Thymus (tissue), 11 donors: ENCODE results near the gene SYT11. TPM values are rescaled to one million over a fixed set of nuclear protein-coding genes. Genes with fewer than 3 reads are reported as not detected.

ENCODE experiments used
- DNase-seq, 9 donors: peaks; one replicate each; pipeline ENCODE4 v3.0.0-alpha.2; 2013; ENCODE audit warnings: low spot score in 9 of 9, low read depth in 6 of 9, missing footprints in 1 of 9
- H3K27ac ChIP-seq, 2 donors: one replicate each; pipeline ENCODE4 v1.5.1; 2013; ENCODE audit warnings: control low read depth in 1 of 2, low read depth in 1 of 2, low read length in 1 of 2, mild to moderate bottlenecking in 1 of 2, moderate library complexity in 1 of 2
- H3K27me3 ChIP-seq, 2 donors: one replicate each; pipeline ENCODE4 v1.5.1; 2013; ENCODE audit warnings: low read length in 1 of 2; ENCODE audit not compliant: control insufficient read depth in 2 of 2, insufficient read depth in 1 of 2
- H3K36me3 ChIP-seq, 2 donors: one replicate each; pipeline ENCODE4 v1.5.1; 2013; ENCODE audit warnings: low read length in 1 of 2, mild to moderate bottlenecking in 1 of 2, moderate library complexity in 1 of 2; ENCODE audit not compliant: control insufficient read depth in 2 of 2, insufficient read depth in 2 of 2
- H3K4me1 ChIP-seq, 2 donors: one replicate each; pipeline ENCODE4 v1.5.1; 2013; ENCODE audit warnings: low read length in 2 of 2; ENCODE audit not compliant: control insufficient read depth in 2 of 2, insufficient read depth in 2 of 2
- H3K4me3 ChIP-seq, 2 donors: one replicate each; pipeline ENCODE4 v1.5.1; 2013; ENCODE audit warnings: low read length in 2 of 2, control low read depth in 1 of 2, mild to moderate bottlenecking in 1 of 2
- H3K9me3 ChIP-seq, 2 donors: one replicate each; pipeline ENCODE4 v1.5.1; 2013; ENCODE audit warnings: low read length in 1 of 2, mild to moderate bottlenecking in 1 of 2; ENCODE audit not compliant: control insufficient read depth in 2 of 2, insufficient read depth in 1 of 2
- WGBS: extraction: QIAGEN DNeasy Blood & Tissue Kit; methylation state at CpG from one replicate; pipeline ENCODE4 v1.1.7; 2013; 5-methylcytosine and 5-hydroxymethylcytosine counted together
- polyA plus RNA-seq: library from polyadenylated mRNA; stranded (reverse); fragments of 200-250 nt; gene quantifications from one replicate; pipeline ENCODE4 v1.2.3, GENCODE V29; 2013
- total RNA-seq: library from RNA; stranded (reverse); fragments of 120-200 nt; gene quantifications from one replicate; pipeline ENCODE4 v1.2.4, GENCODE V29; 2013
- donor health status: healthy.

The SYT11 gene
- total and polyA plus RNA-seq, 2 donors, result 3.3 to 3.6 TPM

DNA sequence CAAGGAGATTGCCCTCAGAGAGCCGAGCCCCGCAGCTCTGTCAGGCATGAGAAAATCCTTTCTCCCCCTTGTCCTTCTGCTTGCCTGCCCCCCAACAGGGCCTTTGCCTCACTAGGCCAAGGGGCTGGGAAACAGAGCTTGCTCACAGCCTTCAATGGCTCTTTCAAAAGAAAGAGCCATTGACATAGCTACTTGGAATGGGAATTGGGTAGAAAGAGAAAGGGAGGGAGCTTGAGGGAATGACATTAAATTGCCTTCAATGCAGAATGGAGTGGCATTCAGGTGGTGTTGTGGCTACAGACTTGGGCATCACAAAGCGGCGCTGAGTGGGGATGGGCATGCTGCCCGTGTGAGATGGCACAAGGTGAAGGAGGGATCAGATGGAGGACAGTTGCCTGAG lies 13.2 kb downstream of the SYT11 start:
- H3K4me3 ChIP-seq, result no peak overlapping the region
- no peaks in the 10 kb centered on the region for H3K36me3 ChIP-seq
- no peak overlapping the region for H3K27ac ChIP-seq
- no peaks in the 10 kb centered on the region for H3K27me3 ChIP-seq
- no peak for DNase-seq
- WGBS, result 98% methylated on average over 5 of the region's 5 CpGs
- H3K4me1 ChIP-seq, result no peaks in the 10 kb centered on the region
- no peaks in the 10 kb centered on the region for H3K9me3 ChIP-seq

DNA sequence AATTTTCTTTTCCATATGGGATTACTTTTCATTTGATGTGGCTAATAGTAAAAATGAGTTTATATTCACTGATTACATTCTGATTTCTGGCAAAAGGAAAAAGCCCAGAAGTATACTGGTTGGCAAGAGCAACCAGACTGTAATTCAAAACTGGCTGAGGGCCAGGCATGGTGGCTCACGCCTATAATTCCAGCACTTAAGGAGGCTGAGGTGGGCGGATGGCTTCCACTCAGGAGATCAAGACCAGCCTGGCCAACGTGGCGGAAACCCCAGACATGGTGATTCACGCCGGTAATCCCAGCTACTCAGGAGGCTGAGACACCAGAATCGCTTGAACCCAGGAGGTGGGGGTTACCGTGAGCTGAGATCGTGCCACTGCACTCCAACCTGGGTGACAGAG lies 14.5 kb downstream of the SYT11 start:
- whole genome bisulfite sequencing, result 95% methylated on average over 9 of the region's 9 CpGs
- Histone ChIP-seq H3K27me3 (no peaks in the 10 kb centered on the region), H3K36me3 (no peaks in the 10 kb centered on the region), H3K4me3 (no peak overlapping the region), H3K27ac (no peak overlapping the region), H3K9me3 (no peaks in the 10 kb centered on the region), H3K4me1 (no peaks in the 10 kb centered on the region)
- DNase-seq, result no peak

DNA sequence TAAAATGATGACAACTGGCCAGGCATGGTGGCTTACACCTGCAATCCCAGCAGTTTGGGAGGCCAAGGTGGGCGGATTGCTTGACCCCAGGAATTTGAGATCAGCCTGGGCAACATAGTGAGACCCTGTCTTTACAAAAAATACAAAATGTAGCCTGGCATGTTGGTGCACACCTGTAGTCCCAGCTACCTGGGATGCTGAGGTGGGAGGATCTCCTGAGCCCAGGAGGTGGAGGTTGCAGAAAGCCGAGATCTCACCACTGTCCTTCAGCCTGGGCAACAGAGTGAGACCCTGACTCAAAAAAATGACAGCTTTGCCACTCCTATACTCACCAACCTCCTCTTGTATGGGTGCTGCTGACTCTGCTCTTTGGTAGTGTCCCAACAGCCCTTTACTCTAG lies 18.6 kb downstream of the SYT11 start:
- Histone ChIP-seq H3K4me1 (no peaks in the 10 kb centered on the region), H3K36me3 (no peaks in the 10 kb centered on the region), H3K9me3 (no peaks in the 10 kb centered on the region), H3K27ac (no peak overlapping the region), H3K27me3 (no peaks in the 10 kb centered on the region), H3K4me3 (no peak overlapping the region)
- DNase-seq, result no peak
- 99% methylated on average over 2 of the region's 2 CpGs for WGBS

DNA sequence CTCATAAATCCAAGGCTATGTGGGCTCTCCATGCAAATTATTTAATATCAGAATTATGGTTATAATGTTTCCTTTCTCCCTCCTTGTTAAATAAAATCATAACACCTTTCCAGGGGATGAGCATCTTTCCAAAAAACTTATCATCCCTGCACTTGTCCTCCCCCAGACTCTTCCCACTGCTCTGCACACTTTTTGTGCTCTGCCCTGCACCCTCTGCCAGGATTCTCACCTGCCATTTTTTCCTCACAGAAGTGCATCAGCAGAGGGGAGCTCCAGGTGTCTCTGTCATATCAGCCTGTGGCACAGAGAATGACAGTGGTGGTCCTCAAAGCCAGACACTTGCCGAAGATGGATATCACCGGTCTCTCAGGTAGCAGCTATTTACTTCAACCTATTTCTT lies 20.9 kb downstream of the SYT11 start:
- Histone ChIP-seq H3K27ac (no peak overlapping the region), H3K36me3 (no peaks in the 10 kb centered on the region), H3K9me3 (no peaks in the 10 kb centered on the region), H3K27me3 (no peaks in the 10 kb centered on the region), H3K4me3 (no peak overlapping the region), H3K4me1 (no peaks in the 10 kb centered on the region)
- DNase-seq, result no peak
- WGBS, result 96% methylated on average over 2 of the region's 2 CpGs

DNA sequence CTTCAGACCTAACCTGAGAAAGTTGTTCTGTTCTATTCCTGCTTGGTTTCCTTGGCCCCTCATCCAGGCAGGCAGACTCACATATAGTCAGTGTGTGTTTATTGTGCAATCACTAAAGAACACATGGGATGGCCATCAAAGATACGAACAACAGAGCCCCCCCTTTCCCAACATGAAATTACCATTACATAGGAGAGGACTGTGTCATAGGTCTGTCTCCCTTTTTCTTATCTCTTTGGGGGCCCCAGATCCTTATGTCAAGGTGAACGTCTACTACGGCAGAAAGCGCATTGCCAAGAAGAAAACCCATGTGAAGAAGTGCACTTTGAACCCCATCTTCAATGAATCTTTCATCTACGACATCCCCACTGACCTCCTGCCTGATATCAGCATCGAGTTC lies 21.6 kb downstream of the SYT11 start:
- no peak for DNase-seq
- H3K36me3 ChIP-seq, result no peaks in the 10 kb centered on the region
- H3K9me3 ChIP-seq, result no peaks in the 10 kb centered on the region
- H3K27me3 ChIP-seq, result no peaks in the 10 kb centered on the region
- WGBS, result 99% methylated on average over 6 of the region's 6 CpGs
- H3K4me1 ChIP-seq, result no peaks in the 10 kb centered on the region
- no peak overlapping the region for H3K27ac ChIP-seq
- H3K4me3 ChIP-seq, result no peak overlapping the region

DNA sequence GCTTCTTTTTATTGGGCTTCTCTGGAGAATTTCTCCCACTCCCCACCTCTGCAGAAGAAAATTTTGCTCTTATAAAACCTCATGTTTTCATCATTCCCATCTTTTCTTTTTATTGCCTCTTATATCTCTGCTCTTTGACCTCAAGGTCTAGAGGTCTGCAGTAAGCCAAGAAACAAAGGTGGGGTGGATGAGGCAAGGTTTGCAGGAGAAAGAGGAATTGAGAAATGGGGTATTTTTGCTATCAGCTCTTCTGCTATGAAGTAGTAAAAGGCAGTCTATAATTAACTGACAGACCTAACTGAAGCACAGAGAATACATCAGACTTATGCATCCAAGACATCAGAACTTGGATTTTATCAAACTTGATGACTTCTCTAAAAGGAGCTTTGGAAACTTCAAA lies 22.9 kb downstream of the SYT11 start:
- no peak for DNase-seq
- H3K27ac ChIP-seq, result no peak overlapping the region
- H3K9me3 ChIP-seq, result no peaks in the 10 kb centered on the region
- no peaks in the 10 kb centered on the region for H3K36me3 ChIP-seq
- no peaks in the 10 kb centered on the region for H3K27me3 ChIP-seq
- no peaks in the 10 kb centered on the region for H3K4me1 ChIP-seq
- no peak overlapping the region for H3K4me3 ChIP-seq

DNA sequence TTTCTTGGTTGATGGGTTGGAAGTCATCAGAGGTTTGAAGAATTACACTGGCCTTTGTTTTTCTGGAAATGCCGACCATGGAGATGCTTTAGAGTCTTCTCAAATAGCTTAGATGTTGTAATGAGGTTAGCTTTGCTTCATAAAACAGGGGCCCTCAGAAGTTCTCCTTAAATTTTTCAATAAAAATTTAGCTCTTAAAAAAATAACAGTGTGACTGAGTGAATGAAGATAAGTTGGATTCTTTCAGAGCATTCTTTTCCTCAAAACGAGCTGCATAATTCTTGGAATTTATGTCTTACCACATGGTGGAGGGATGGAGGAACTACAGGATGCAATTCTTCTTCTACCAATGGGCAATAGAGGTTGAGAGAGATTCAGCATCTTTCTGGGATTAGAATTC lies 23.4 kb downstream of the SYT11 start:
- no peak overlapping the region for H3K27ac ChIP-seq
- H3K4me3 ChIP-seq, result no peak overlapping the region
- no peaks in the 10 kb centered on the region for H3K9me3 ChIP-seq
- H3K4me1 ChIP-seq, result no peaks in the 10 kb centered on the region
- H3K27me3 ChIP-seq, result no peaks in the 10 kb centered on the region
- DNase-seq, result no peak
- 94% methylated on average over 2 of the region's 2 CpGs for WGBS
- H3K36me3 ChIP-seq, result no peaks in the 10 kb centered on the region

DNA sequence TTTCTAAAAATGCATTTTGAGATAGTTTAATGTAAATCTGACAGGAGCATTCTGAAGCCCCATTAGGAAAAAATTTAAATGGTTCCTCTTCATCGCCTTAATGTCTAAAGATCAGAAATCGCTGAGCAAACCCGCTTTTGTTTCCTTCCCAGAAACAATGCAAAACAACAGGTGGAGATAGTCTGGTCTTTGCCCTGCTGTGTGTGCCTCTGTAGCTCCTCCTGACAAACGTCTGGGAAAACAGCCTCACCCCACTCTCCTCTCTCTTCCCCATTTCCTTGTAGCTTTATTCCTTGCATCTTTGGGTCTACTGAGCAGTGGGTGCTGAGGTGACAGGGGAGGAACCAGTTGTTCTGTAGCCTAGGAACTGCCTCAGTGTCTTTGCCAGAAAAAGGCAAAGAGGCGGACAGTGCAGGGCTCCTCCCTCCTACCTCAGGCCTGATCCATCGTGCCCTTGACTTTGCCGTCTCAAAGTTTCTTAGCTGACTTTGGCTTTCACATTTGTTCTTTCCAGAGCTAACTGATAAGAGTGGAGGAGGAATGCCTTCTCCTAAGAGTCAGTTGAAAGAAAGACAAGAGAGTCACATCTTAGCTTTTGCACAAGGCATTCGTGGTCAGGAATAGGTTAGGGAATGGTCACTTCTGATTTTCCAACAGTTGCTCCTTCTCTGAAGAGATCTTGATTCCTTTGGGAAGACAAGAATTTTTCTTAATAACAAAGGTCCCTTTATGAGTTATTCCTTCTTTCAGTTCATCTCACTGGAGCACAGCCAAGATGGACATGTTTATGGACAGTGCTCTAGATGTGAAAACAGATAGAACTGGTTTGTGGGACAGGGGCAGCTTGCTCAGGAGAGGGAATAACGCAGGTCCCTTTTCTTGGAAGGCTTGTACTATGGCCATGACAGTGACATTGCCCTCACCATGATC lies 24.9 kb downstream of the SYT11 start:
- WGBS, result 96% methylated on average over 9 of the region's 9 CpGs
- no peak for DNase-seq
- Histone ChIP-seq H3K27ac (no peak overlapping the region), H3K4me1 (no peaks in the 10 kb centered on the region), H3K4me3 (no peak overlapping the region), H3K36me3 (no peaks in the 10 kb centered on the region), H3K27me3 (no peaks in the 10 kb centered on the region), H3K9me3 (no peaks in the 10 kb centered on the region)

DNA sequence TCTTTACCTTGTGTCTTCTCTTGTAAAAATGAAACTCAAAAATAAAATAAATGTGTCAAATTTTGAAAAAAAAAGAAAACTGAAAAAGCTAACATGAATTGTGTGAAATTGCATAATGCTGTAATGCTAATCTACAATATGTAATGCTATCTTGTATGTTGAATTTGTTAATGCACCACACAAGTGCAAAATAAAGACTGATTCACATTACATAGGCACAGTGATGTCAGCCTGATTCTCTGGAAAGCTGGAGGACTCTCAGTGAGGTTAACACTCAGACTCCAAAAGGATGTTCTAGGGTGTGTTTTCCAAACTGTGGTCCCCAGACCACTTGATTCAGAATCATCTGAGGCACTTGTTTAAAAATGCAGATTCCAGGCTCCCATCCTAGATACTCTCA lies 25.6 kb downstream of the SYT11 start:
- Histone ChIP-seq H3K9me3 (no peaks in the 10 kb centered on the region), H3K4me3 (no peak overlapping the region), H3K36me3 (no peaks in the 10 kb centered on the region), H3K27me3 (no peaks in the 10 kb centered on the region), H3K4me1 (no peaks in the 10 kb centered on the region), H3K27ac (no peak overlapping the region)
- no peak for DNase-seq
